Fibroblast of peridontal ligament (primary cell): Measurements from ENCODE around the gene MAPK4.
"Not testable (repeated sequence)": the region's sequence is repeated elsewhere in the genome, so short reads cannot be mapped to it uniquely, and the experiment has no call there.

ENCODE experiments used
- DNase-seq: peaks from one replicate; pipeline ENCODE4 v3.0.0-alpha.2; 2010; ENCODE audit errors: extremely low read depth

Gene MAPK4

GRCh38 chr18:50573679-50574078 is 13.8 kb downstream of the MAPK4 start:
- DNase-seq: no peak

- no peak for DNase-seq
Measured at GRCh38 chr18:50578030-50578429, 18.1 kb downstream of the MAPK4 start.

- no peak for DNase-seq
Measured at GRCh38 chr18:50578651-50579050, 18.8 kb downstream of the MAPK4 start.

- no peak for DNase-seq
Measured at GRCh38 chr18:50579061-50579774, 19.3 kb downstream of the MAPK4 start.

GRCh38 chr18:50581517-50581916 is 21.6 kb downstream of the MAPK4 start:
- DNase-seq: no peak

- no peak for DNase-seq
Measured at GRCh38 chr18:50582500-50582899, 22.6 kb downstream of the MAPK4 start.

GRCh38 chr18:50586710-50587109 is 26.8 kb downstream of the MAPK4 start:
- DNase-seq: no peak

- DNase-seq: no peak
Measured at GRCh38 chr18:50590593-50590992, 30.7 kb downstream of the MAPK4 start.

GRCh38 chr18:50594012-50594411 is 34.1 kb downstream of the MAPK4 start:
- DNase-seq: no peak

- DNase-seq: no peak
Measured at GRCh38 chr18:50594942-50595341, 35.1 kb downstream of the MAPK4 start.

GRCh38 chr18:50602466-50602865 is 42.6 kb downstream of the MAPK4 start:
- DNase-seq: no peak

GRCh38 chr18:50606609-50607008 is 46.7 kb downstream of the MAPK4 start:
- no peak for DNase-seq

GRCh38 chr18:50607378-50607926 is 47.6 kb downstream of the MAPK4 start:
- no peak for DNase-seq

- DNase-seq: not testable (repeated sequence)
Measured at GRCh38 chr18:50609171-50609570, 49.3 kb downstream of the MAPK4 start.

- DNase-seq: no peak
Measured at GRCh38 chr18:50610349-50610748, 50.5 kb downstream of the MAPK4 start.

- DNase-seq: no peak
Measured at GRCh38 chr18:50611529-50611941, 51.6 kb downstream of the MAPK4 start.

- no peak for DNase-seq
Measured at GRCh38 chr18:50614838-50615237, 55.0 kb downstream of the MAPK4 start.

GRCh38 chr18:50616484-50617048 is 56.7 kb downstream of the MAPK4 start:
- no peak for DNase-seq

- no peak for DNase-seq
Measured at GRCh38 chr18:50619861-50620275, 60.0 kb downstream of the MAPK4 start.

- DNase-seq: no peak
Measured at GRCh38 chr18:50620319-50620718, 60.4 kb downstream of the MAPK4 start.

GRCh38 chr18:50621366-50621765 is 61.5 kb downstream of the MAPK4 start:
- no peak for DNase-seq

GRCh38 chr18:50622320-50622719 is 62.4 kb downstream of the MAPK4 start:
- DNase-seq: no peak

GRCh38 chr18:50622865-50623393 is 63.0 kb downstream of the MAPK4 start:
- DNase-seq: no peak
